Measurements from ENCODE around the gene CRELD2. TPM values are rescaled to one million over a fixed set of nuclear protein-coding genes. Genes with fewer than 3 reads are reported as not detected.

The CRELD2 gene
- total RNA-seq, 1 experiment from 2014 or later = 88.0 TPM

DNA sequence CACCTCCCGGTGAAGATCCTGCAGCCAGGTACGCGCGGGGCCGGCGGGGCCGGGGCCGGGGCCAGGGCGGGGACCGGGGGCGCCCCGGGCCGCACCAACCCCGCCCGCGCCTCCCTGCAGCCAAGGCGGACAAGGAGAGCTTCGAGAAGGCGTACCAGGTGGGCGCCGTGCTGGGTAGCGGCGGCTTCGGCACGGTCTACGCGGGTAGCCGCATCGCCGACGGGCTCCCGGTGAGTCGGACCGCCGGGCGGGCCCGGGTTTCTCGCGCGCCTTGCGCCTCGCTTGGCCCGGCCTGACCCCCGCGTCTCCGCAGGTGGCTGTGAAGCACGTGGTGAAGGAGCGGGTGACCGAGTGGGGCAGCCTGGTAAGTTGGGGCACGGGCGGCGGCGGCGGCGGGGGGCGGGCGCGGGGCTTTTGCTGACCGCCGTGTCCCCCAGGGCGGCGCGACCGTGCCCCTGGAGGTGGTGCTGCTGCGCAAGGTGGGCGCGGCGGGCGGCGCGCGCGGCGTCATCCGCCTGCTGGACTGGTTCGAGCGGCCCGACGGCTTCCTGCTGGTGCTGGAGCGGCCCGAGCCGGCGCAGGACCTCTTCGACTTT, 42.7 kb downstream of the CRELD2 start:
- peaks cover 50% of the 10 kb centered on the region for H3K36me3 ChIP-seq
- no peak overlapping the region for H3K27ac ChIP-seq
- H3K4me1 ChIP-seq (replicated peaks) = peaks cover 33% of the 10 kb centered on the region
- H3K27me3 ChIP-seq (replicated peaks) = no peaks in the 10 kb centered on the region
- H3K4me3 ChIP-seq = peak overlapping the region; percentile 88
- DNase-seq (ENCODE audit: low read depth in 1 of 2, low spot score in 2 of 2) = no peak
- H3K9me3 ChIP-seq (replicated peaks) = no peaks in the 10 kb centered on the region

GRCh38 chr22:49961601-49962011, 43.2 kb downstream of the CRELD2 start:
- H3K36me3 ChIP-seq = peaks cover 55% of the 10 kb centered on the region
- H3K27ac ChIP-seq = no peak overlapping the region
- no peaks in the 10 kb centered on the region for H3K9me3 ChIP-seq (replicated peaks)
- H3K27me3 ChIP-seq (replicated peaks) = no peaks in the 10 kb centered on the region
- H3K4me1 ChIP-seq (replicated peaks) = peaks cover 33% of the 10 kb centered on the region
- peak in 1 of 2 experiments; percentile 45 for DNase-seq (ENCODE audit: low read depth in 1 of 2, low spot score in 2 of 2)
- peak overlapping the region; percentile 88 for H3K4me3 ChIP-seq

DNA sequence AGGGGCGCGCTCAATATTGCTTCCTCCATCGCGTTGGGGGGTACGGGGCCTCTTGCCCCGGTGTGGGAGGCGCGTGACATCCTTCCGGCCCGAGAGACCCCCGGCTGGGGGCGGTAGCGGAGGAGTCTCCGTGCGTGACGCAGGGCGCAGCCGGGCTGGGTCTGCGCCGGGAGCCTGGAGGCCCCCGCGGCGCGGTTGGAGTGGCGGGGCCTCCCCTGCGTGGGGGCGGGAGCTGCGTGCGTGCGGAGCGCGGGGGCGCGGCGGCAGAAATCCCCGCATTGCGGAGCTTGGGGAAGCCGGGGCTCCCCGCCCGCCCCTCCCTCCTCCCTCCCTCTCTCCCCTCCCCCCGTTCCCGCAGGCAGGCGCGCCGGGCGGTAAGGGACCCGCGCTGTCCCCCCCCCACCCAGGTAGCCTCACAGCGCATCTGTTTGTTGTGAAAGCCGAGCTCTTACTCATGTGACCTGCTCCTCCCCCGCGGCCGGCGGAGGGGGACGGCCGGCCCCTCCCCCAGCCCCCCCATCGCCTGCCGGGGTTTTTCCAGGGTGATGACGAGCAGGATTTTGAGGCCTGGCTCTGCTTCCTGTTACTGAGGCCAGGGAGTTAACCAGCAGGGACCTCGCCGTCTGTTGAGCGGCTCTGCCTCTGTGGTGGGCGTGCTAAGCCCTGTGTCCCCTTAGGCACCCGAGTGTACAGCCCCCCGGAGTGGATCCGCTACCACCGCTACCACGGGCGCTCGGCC, 43.7 kb downstream of the CRELD2 start:
- peak; percentile 73 to 91 for DNase-seq (ENCODE audit: low read depth in 1 of 2, low spot score in 2 of 2)
- Histone ChIP-seq H3K4me1 (replicated peaks) (peaks cover 33% of the 10 kb centered on the region), H3K9me3 (replicated peaks) (no peaks in the 10 kb centered on the region), H3K4me3 (peak overlapping the region; percentile 88), H3K36me3 (peaks cover 57% of the 10 kb centered on the region), H3K27ac (peak overlapping the region; percentile 82), H3K27me3 (replicated peaks) (no peaks in the 10 kb centered on the region)

GRCh38 chr22:49962751-49963646, 44.6 kb downstream of the CRELD2 start:
- Histone ChIP-seq H3K36me3 (peaks cover 57% of the 10 kb centered on the region), H3K9me3 (replicated peaks) (no peaks in the 10 kb centered on the region), H3K27me3 (replicated peaks) (no peaks in the 10 kb centered on the region), H3K27ac (peak overlapping the region; percentile 82), H3K4me3 (peak overlapping the region; percentile 88), H3K4me1 (replicated peaks) (peaks cover 33% of the 10 kb centered on the region)
- no peak for DNase-seq (ENCODE audit: low read depth in 1 of 2, low spot score in 2 of 2)

GRCh38 chr22:49963647-49964026, 45.2 kb downstream of the CRELD2 start:
- peaks cover 57% of the 10 kb centered on the region for H3K36me3 ChIP-seq
- H3K27me3 ChIP-seq (replicated peaks) = no peaks in the 10 kb centered on the region
- H3K4me3 ChIP-seq = no peak overlapping the region
- no peak overlapping the region for H3K27ac ChIP-seq
- peaks cover 33% of the 10 kb centered on the region for H3K4me1 ChIP-seq (replicated peaks)
- H3K9me3 ChIP-seq (replicated peaks) = no peaks in the 10 kb centered on the region
- DNase-seq (ENCODE audit: low read depth in 1 of 2, low spot score in 2 of 2) = no peak

- H3K4me3 ChIP-seq = no peak overlapping the region
- no peak overlapping the region for H3K27ac ChIP-seq
- H3K9me3 ChIP-seq (replicated peaks) = no peaks in the 10 kb centered on the region
- peaks cover 57% of the 10 kb centered on the region for H3K36me3 ChIP-seq
- DNase-seq (ENCODE audit: low read depth in 1 of 2, low spot score in 2 of 2) = no peak
- peaks cover 29% of the 10 kb centered on the region for H3K4me1 ChIP-seq (replicated peaks)
- no peaks in the 10 kb centered on the region for H3K27me3 ChIP-seq (replicated peaks)
These were observed 46.0 kb downstream of the CRELD2 start for GRCh38 chr22:49964136-49965090.

- no peaks in the 10 kb centered on the region for H3K9me3 ChIP-seq (replicated peaks)
- DNase-seq (ENCODE audit: low read depth in 1 of 2, low spot score in 2 of 2) = no peak
- H3K36me3 ChIP-seq = peaks cover 57% of the 10 kb centered on the region
- no peak overlapping the region for H3K4me3 ChIP-seq
- no peaks in the 10 kb centered on the region for H3K27me3 ChIP-seq (replicated peaks)
- H3K27ac ChIP-seq = no peak overlapping the region
- H3K4me1 ChIP-seq (replicated peaks) = peaks cover 25% of the 10 kb centered on the region
These were observed 46.9 kb downstream of the CRELD2 start for GRCh38 chr22:49965091-49966040.

DNA sequence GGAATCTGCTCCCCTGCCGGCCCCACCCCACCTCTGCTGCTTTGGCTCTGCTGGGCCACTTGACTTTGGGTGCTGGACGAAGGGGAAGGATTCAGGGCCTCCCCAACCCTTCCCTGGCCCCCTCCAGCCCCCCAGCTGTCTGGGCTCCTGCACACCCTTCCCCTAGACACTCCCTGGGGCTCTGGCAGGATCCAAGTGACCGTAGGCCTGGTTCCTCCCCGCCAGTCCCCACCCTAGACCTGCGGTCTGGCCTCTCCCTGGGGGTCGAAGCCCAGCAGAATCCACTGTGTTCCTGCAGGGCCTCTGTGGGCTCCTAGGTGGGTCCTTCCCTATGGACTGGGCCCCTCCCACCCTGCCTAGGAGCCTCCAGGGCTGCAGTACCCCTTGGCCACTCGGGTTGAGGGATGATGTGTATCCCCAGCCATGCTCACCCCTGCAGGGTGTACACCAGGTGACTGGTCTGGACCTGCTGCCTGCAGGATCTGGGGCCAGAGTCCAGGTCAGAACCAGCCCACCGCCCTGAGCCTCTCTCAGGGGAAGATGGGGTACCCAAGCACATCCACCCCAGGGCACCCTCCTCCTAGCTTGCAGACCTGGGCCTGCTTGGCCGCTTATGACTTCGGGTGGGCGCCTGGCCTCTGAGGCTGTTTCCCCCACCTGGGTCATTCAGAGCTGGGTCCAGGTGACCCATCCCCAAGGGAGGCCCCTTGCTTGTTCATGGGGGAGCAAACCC, 47.8 kb downstream of the CRELD2 start:
- Histone ChIP-seq H3K9me3 (replicated peaks) (no peaks in the 10 kb centered on the region), H3K4me1 (replicated peaks) (peaks cover 31% of the 10 kb centered on the region), H3K27me3 (replicated peaks) (no peaks in the 10 kb centered on the region), H3K27ac (no peak overlapping the region), H3K4me3 (no peak overlapping the region), H3K36me3 (peaks cover 51% of the 10 kb centered on the region)
- no peak for DNase-seq (ENCODE audit: low read depth in 1 of 2, low spot score in 2 of 2)

- peaks cover 43% of the 10 kb centered on the region for H3K36me3 ChIP-seq
- no peaks in the 10 kb centered on the region for H3K27me3 ChIP-seq (replicated peaks)
- no peak overlapping the region for H3K27ac ChIP-seq
- peaks cover 29% of the 10 kb centered on the region for H3K4me1 ChIP-seq (replicated peaks)
- no peak for DNase-seq (ENCODE audit: low read depth in 1 of 2, low spot score in 2 of 2)
- no peaks in the 10 kb centered on the region for H3K9me3 ChIP-seq (replicated peaks)
- H3K4me3 ChIP-seq = no peak overlapping the region
These were observed 48.6 kb downstream of the CRELD2 start for GRCh38 chr22:49966774-49967705.

DNA sequence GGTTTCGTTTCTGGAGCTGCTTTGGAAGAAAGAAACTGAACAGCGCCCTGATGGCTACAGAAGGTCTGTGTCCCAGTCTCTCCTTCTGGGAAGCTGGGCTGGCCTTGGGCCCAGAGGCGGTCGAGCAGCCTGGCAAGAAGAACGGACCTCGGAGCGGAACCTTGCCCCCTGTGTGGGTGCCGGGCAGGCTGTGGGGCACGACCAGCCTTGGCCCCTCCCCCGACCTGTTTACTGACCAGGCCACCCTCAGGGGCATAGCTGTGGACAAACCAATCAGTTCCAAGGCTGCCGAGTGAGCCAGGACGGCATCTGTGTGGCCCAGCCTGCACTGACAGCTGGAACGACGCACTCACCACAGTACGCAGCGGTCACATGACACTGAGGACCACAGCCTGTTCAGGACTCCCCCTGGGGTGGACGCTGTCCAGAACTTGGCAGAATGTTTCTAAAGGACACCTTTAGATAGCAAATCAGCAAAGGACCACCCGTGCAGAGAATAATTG, 49.3 kb downstream of the CRELD2 start:
- no peaks in the 10 kb centered on the region for H3K27me3 ChIP-seq (replicated peaks)
- peaks cover 24% of the 10 kb centered on the region for H3K4me1 ChIP-seq (replicated peaks)
- no peak for DNase-seq (ENCODE audit: low read depth in 1 of 2, low spot score in 2 of 2)
- H3K4me3 ChIP-seq = no peak overlapping the region
- H3K27ac ChIP-seq = no peak overlapping the region
- H3K36me3 ChIP-seq = peaks cover 38% of the 10 kb centered on the region
- H3K9me3 ChIP-seq (replicated peaks) = no peaks in the 10 kb centered on the region

DNA sequence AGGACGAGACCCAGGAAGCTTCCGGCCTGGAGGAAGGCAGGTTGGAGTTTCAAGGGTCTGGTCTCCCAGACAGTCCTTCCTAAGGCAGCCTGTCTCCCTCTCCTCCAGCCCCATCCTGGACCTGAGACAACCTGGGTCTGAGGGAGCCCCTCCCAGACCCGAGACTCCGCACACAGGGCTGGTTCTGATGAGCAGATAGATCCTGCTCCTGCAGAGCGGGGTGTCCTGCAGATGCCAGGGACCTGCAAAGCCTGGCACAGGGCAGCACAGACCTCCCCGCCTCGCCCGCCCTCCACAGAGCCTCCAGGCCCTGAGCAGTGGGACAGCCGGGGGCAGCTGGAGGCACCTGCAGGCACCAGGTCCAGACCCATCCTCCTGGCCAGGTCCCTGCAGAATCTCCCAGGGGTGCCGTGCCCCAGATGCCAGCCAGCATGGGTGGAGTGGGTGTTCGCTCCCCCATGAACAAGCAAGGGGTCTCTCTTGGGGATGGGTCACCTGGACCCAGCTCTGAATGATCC, 49.9 kb downstream of the CRELD2 start:
- Histone ChIP-seq H3K27me3 (replicated peaks) (no peaks in the 10 kb centered on the region), H3K36me3 (peaks cover 32% of the 10 kb centered on the region), H3K4me3 (no peak overlapping the region), H3K4me1 (replicated peaks) (peaks cover 18% of the 10 kb centered on the region), H3K27ac (no peak overlapping the region), H3K9me3 (replicated peaks) (no peaks in the 10 kb centered on the region)
- no peak for DNase-seq (ENCODE audit: low read depth in 1 of 2, low spot score in 2 of 2)

All from SJSA1 (cell line).